GM12864 (cell line): ENCODE results near the gene CDH6.

Experiments
- DNase-seq: peaks from one replicate; pipeline ENCODE4 v3.0.0-alpha.2; 2011; ENCODE audit warnings: low read depth
- H3K4me3 ChIP-seq: 2 replicates; pipeline ENCODE4 v1.5.1; 2011; ENCODE audit warnings: mild to moderate bottlenecking, low read depth, low read length, control low read depth
- CTCF ChIP-seq: IDR thresholded peaks from 2 replicates; pipeline ENCODE4 v1.5.1; 2011; ENCODE audit warnings: low read depth, mild to moderate bottlenecking, moderate library complexity, low read length, control low read depth, inconsistent platforms; ENCODE audit errors: missing control alignments

The CDH6 gene

GRCh38 chr5:31255041-31255440, 61.6 kb downstream of the CDH6 start:
- no peak overlapping the region for H3K4me3 ChIP-seq
- DNase-seq, result no peak
- TF ChIP-seq CTCF, result no peak

- DNase-seq, result no peak
- no peak overlapping the region for H3K4me3 ChIP-seq
- no peak for TF ChIP-seq CTCF
Observed at GRCh38 chr5:31268256-31268655, 74.8 kb downstream of the CDH6 start.

GRCh38 chr5:31268686-31269085, 75.2 kb downstream of the CDH6 start:
- DNase-seq, result no peak
- TF ChIP-seq CTCF, result no peak

GRCh38 chr5:31269259-31269658, 75.8 kb downstream of the CDH6 start:
- no peak for TF ChIP-seq CTCF
- DNase-seq, result no peak
- H3K4me3 ChIP-seq, result no peak overlapping the region

More at GRCh38 chr5:31268686-31269085, 75.2 kb downstream of the CDH6 start:
- H3K4me3 ChIP-seq, result no peak overlapping the region

GRCh38 chr5:31270396-31270795, 76.9 kb downstream of the CDH6 start:
- DNase-seq, result no peak
- no peak overlapping the region for H3K4me3 ChIP-seq
- TF ChIP-seq CTCF, result peak; percentile 51

- TF ChIP-seq CTCF, result no peak
- H3K4me3 ChIP-seq, result no peak overlapping the region
- no peak for DNase-seq
Observed at GRCh38 chr5:31271567-31271966, 78.1 kb downstream of the CDH6 start.

GRCh38 chr5:31273161-31273560, 79.7 kb downstream of the CDH6 start:
- TF ChIP-seq CTCF, result no peak
- no peak for DNase-seq
- H3K4me3 ChIP-seq, result no peak overlapping the region
